ENCODE data around the gene KRT81. TPM values are rescaled to one million over a fixed set of nuclear protein-coding genes. Genes with fewer than 3 reads are reported as not detected.
"Not testable (repeated sequence)": the region's sequence is repeated elsewhere in the genome, so short reads cannot be mapped to it uniquely, and the experiment has no call there.

KRT81 gene
- total RNA-seq, 2 donors from 2014 or later: 1.7 TPM; not detected in 1

DNA sequence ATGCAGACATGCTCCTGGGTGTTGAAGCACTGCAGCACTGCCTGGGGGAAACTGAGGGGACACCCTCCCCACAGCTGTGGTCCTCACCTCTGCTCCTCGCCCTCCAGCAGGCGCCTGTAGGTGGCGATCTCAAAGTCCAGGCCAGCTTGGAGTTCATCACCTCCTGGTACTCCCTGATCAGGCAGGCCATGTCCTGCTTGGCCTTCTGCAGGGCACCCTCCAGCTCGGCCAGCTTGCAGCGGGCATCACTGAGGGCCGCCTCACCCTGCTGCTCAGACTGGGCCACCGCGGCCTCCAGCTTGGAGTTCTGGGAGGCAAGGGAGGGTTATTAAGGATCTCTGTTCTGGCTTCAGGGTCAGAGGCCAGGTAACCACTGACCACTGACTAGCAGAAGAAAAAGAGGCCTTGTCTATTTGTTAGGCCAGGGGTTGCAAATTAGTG is 39.1 kb downstream of the KRT81 start:
- H3K4me1 ChIP-seq (replicated peaks); H3K27me3 ChIP-seq (replicated peaks; ENCODE audit: insufficient read depth); intact Hi-C loops (cut with DNase I); H3K9me3 ChIP-seq; H3K4me3 ChIP-seq; H3K36me3 ChIP-seq; DNase-seq (ENCODE audit: low spot score); H3K27ac ChIP-seq: not testable (repeated sequence)
- TF ChIP-seq, protein P1, sequence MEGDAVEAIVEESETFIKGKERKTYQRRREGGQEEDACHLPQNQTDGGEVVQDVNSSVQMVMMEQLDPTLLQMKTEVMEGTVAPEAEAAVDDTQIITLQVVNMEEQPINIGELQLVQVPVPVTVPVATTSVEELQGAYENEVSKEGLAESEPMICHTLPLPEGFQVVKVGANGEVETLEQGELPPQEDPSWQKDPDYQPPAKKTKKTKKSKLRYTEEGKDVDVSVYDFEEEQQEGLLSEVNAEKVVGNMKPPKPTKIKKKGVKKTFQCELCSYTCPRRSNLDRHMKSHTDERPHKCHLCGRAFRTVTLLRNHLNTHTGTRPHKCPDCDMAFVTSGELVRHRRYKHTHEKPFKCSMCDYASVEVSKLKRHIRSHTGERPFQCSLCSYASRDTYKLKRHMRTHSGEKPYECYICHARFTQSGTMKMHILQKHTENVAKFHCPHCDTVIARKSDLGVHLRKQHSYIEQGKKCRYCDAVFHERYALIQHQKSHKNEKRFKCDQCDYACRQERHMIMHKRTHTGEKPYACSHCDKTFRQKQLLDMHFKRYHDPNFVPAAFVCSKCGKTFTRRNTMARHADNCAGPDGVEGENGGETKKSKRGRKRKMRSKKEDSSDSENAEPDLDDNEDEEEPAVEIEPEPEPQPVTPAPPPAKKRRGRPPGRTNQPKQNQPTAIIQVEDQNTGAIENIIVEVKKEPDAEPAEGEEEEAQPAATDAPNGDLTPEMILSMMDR (IDR thresholded peaks at IDR 0.05): peak in 1 of 4 experiments; percentile 5
- WGBS: 91% methylated on average over 8 of the region's 8 CpGs

DNA sequence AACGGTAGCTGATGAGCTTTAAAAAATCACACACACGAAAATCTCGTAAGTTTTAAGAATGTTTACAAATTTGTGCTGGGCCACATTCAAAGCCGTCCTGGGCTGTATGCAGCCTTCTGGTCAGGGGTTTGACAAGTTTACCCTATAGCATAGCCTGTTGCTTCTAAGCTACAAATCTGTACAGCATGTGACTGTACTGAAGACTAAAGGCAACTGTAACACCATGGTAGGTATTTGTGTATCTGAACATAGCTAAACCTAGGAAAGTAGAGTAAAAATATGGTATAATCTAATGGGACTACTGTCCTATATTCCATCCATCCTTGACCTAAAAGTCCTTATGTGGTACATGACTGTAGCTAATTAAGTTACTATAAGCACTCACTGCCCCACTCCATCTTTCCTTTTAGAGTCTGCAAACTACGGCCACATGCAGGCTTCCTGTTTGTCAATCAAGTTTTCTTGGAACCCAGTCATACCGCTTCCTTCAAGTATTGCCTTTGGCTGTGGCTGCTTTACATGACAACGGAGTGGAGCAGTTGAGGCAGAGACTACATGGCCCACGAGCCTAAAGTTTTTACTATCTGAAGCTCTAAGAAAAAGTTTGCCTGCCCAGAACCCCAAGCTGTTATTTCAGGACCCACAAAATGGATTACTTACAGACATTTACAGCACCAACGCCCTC is 39.8 kb downstream of the KRT81 start:
- 71% methylated on average over 9 of the region's 9 CpGs for WGBS
- no peaks in the 10 kb centered on the region for H3K27me3 ChIP-seq (replicated peaks; ENCODE audit: insufficient read depth)
- TF ChIP-seq POLR2AphosphoS5 (IDR thresholded peaks at IDR 0.05): no peak
- no peak for TF ChIP-seq POLR2A (IDR thresholded peaks at IDR 0.05)
- TF ChIP-seq, protein P1 (IDR thresholded peaks at IDR 0.05): no peak

DNA sequence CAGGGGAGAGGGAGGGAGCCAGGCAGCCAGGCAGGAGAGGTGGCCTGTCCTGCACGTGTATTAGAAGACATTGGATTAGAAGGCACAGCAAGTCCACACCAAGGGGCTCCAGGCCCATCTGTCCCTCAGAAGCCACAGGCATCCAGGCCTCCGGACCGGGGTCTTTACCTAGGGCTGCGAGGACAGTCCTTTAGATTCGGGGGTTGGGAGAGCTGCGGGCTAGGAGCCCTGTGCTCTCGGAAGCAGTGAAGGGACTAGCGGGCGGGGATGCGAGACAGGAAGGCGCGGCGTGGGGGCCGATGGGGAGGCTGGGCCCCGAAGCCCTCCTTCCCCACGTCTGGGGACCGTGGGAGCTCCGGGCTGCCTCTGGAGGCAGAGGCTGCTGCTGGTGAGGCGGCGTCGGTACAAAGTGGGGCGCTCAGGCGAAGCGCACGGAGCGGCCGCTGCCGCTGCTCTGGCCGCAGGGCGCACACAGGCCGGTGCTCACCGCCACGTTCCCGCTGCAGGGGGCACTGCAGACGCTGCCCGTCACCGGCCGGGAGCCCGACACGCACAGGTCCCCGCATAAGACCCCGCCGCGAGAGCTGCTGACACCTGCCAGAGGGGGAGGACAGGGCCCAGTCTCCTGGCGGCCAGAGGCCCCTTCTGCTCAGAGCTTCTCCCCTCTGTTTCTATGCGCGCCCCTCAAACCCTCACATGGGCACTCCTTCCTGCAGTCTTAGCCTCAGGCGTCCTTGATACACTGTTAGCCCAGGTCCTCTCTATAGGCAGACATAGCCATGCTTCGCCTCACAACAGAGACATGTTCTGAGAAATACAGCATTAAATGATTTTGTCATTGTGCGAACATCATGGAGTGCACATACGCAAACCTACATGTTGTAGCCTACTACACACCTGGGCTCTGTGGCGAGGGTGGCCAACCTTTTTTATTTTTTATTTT is 41.0 kb downstream of the KRT81 start:
- H3K27me3 ChIP-seq (replicated peaks; ENCODE audit: insufficient read depth): no peaks in the 10 kb centered on the region
- TF ChIP-seq, protein P1 (IDR thresholded peaks at IDR 0.05): no peak
- TF ChIP-seq POLR2AphosphoS5 (IDR thresholded peaks at IDR 0.05) (no peak), POLR2A (IDR thresholded peaks at IDR 0.05) (no peak)

More for the DNA sequence above, 39.8 kb downstream of the KRT81 start:
- intact Hi-C loops (cut with DNase I): no loop called here
- Histone ChIP-seq H3K36me3 (no peaks in the 10 kb centered on the region), H3K4me3 (no peak overlapping the region), H3K4me1 (replicated peaks) (peaks cover 2% of the 10 kb centered on the region), H3K9me3 (no peaks in the 10 kb centered on the region), H3K27ac (no peak overlapping the region)
- DNase-seq (ENCODE audit: low spot score): no peak

DNA sequence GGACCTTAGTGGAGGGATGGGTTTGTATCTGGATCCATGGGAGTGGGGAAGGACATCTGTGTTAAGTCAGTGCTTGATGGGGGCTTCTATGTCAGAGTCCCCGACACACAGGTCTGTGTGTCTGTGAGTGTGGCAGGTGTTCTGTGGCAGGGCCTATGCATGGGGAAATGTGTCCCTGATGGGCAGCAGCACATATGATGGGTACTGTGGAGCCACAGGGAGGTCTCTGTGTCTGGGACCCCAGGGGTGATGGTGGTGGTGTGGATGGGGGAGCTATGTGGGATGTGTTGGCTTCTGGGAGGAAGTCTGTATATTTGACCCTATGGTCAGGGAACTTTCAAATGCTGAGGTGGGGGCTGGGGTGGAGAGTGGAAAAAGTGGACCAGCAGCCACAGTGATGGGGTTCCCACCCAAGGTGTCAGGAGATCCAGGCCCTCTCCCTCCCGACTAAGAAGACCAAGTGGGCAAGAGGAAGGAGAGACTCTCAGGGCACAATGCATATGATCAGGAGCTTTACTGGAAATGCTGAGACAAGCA is 41.8 kb downstream of the KRT81 start:
- WGBS: 73% methylated on average over 2 of the region's 2 CpGs
- DNase-seq (ENCODE audit: low spot score): no peak
- no peaks in the 10 kb centered on the region for H3K36me3 ChIP-seq
- H3K4me3 ChIP-seq: no peak overlapping the region
- peaks cover 4% of the 10 kb centered on the region for H3K4me1 ChIP-seq (replicated peaks)
- peak overlapping the region; percentile 71 to 87 for H3K27ac ChIP-seq
- intact Hi-C loops (cut with DNase I): no loop called here
- no peaks in the 10 kb centered on the region for H3K27me3 ChIP-seq (replicated peaks; ENCODE audit: insufficient read depth)
- H3K9me3 ChIP-seq: no peaks in the 10 kb centered on the region
- TF ChIP-seq, protein P1 (IDR thresholded peaks at IDR 0.05): no peak
- TF ChIP-seq POLR2AphosphoS5 (IDR thresholded peaks at IDR 0.05) (no peak), POLR2A (IDR thresholded peaks at IDR 0.05) (no peak)

More for the DNA sequence above, 41.0 kb downstream of the KRT81 start:
- Histone ChIP-seq H3K4me3 (no peak overlapping the region), H3K9me3 (no peaks in the 10 kb centered on the region), H3K4me1 (replicated peaks) (peaks cover 2% of the 10 kb centered on the region), H3K36me3 (no peaks in the 10 kb centered on the region), H3K27ac (peak overlapping the region; percentile 71 to 87)
- intact Hi-C loops (cut with DNase I): no loop called here
- WGBS: 80% methylated on average over 35 of the region's 52 CpGs
- DNase-seq (ENCODE audit: low spot score): no peak

All from prostate gland (tissue), 2 donors.